GM12878 (cell line): Measurements from ENCODE around the gene PAK5. TPM values are rescaled to one million over a fixed set of nuclear protein-coding genes. Genes with fewer than 3 reads are reported as not detected.

Experiments used
- BCL11A ChIP-seq: IDR thresholded peaks from 2 replicates; pipeline ENCODE4 v1.6.1; 2011; ENCODE audit warnings: low read depth, low read length
- CBFB ChIP-seq: IDR thresholded peaks from 2 replicates; pipeline ENCODE4 v1.6.1; 2016; ENCODE audit warnings: antibody characterized with exemption, low read depth
- CHD4 ChIP-seq: fragments of 200-600 bp; sonication (generic); IDR thresholded peaks from 2 replicates; pipeline ENCODE4 v1.6.1; 2016; ENCODE audit warnings: mild to moderate bottlenecking
- ETV6 ChIP-seq, 2 experiments: fragments of 450-650 bp in 1 of 2; IDR thresholded peaks in 1 of 2; conservative IDR thresholded peaks in 1 of 2; 2 replicates each; pipeline ENCODE4 v1.6.1; 2014; ENCODE audit warnings: antibody characterized with exemption in 1 of 2, borderline replicate concordance in 1 of 2, low read depth in 1 of 2, mild to moderate bottlenecking in 1 of 2, moderate library complexity in 1 of 2
- HDAC2 ChIP-seq: fragments of 200-600 bp; sonication (generic); IDR thresholded peaks from 2 replicates; pipeline ENCODE4 v1.6.1; 2017
- JUND ChIP-seq: IDR thresholded peaks from 2 replicates; pipeline ENCODE4 v1.6.1; 2012; ENCODE audit warnings: low read depth, mild to moderate bottlenecking, low read length, improper control_type of control experiment, moderate library complexity
- RAD21 ChIP-seq: IDR thresholded peaks from 2 replicates; pipeline ENCODE4 v1.6.1; 2011; ENCODE audit warnings: mild to moderate bottlenecking, low read depth, low read length, moderate library complexity; ENCODE audit not compliant: insufficient read depth
- RUNX3 ChIP-seq: IDR thresholded peaks from 2 replicates; pipeline ENCODE4 v1.6.1; 2012; ENCODE audit warnings: low read length, inconsistent platforms
- SIN3A ChIP-seq: IDR thresholded peaks from 2 replicates; pipeline ENCODE4 v1.6.1; 2012; ENCODE audit warnings: low read depth, low read length, improper control_type of control experiment
- SMAD1 ChIP-seq: fragments of 450-650 bp; IDR thresholded peaks from 2 replicates; pipeline ENCODE4 v1.6.1; 2018; ENCODE audit warnings: mild to moderate bottlenecking, low read depth; ENCODE audit not compliant: partially characterized antibody
- SREBF2 ChIP-seq: IDR thresholded peaks from 2 replicates; pipeline ENCODE4 v1.6.1; 2012; ENCODE audit warnings: mild to moderate bottlenecking, low read length
- ZNF384 ChIP-seq: IDR thresholded peaks from 2 replicates; pipeline ENCODE4 v1.6.1; 2012; ENCODE audit warnings: low read depth, mild to moderate bottlenecking, low read length, improper control_type of control experiment, borderline replicate concordance
- ZZZ3 ChIP-seq: IDR thresholded peaks from 2 replicates; pipeline ENCODE4 v1.6.1; 2011; ENCODE audit warnings: low read depth; ENCODE audit not compliant: control insufficient read depth, insufficient read length
- polyA plus RNA-seq, 11 experiments: library from polyadenylated mRNA; depleted of rRNA in 4 of 11; unstranded in 6 of 11; stranded (reverse) in 5 of 11; fragments of >200 nt; fragmentation: Nextera tagmentation in 4 of 11; fragmentation: Illumina TruSeq in 1 of 11; extraction: Ambion mirVana in 4 of 11; extraction: Trizol in 1 of 11; gene quantifications; 1 replicate in 1 of 11; 2 replicates in 10 of 11; pipeline versions ENCODE4 v1.2.1 to v1.2.3, GENCODE V29; 2011 to 2016; ENCODE audit warnings: inconsistent platforms in 2 of 11, missing spikeins in 2 of 11, low read depth in 1 of 11
- total RNA-seq, 4 experiments: library from RNA; depleted of rRNA in 3 of 4; stranded (reverse); fragments of >200 nt in 3 of 4; fragmentation: Illumina TruSeq in 1 of 4; extraction: Trizol in 1 of 4; gene quantifications; 2 replicates each; pipeline versions ENCODE4 v1.2.1 to v1.2.3, GENCODE V29; 2013 to 2021
- TF ChIP-seq, protein P1 (sequence below): fragments of 450-650 bp; IDR thresholded peaks from 2 replicates; pipeline ENCODE4 v1.6.1; 2016; ENCODE audit warnings: mild to moderate bottlenecking, moderate library complexity, borderline replicate concordance
- TF ChIP-seq, protein P2 (sequence below): fragments of 450-650 bp; IDR thresholded peaks from 2 replicates; pipeline ENCODE4 v1.6.1; 2014; ENCODE audit warnings: mild to moderate bottlenecking
- TF ChIP-seq, protein P3 (sequence below): fragments of 450-650 bp; conservative IDR thresholded peaks from 2 replicates; pipeline ENCODE4 v1.6.1; 2017; ENCODE audit warnings: mild to moderate bottlenecking, moderate library complexity
- TF ChIP-seq, protein P4 (sequence below): fragments of 450-650 bp; IDR thresholded peaks from 2 replicates; pipeline ENCODE4 v1.6.1; 2018; ENCODE audit warnings: mild to moderate bottlenecking, low read depth, moderate library complexity; ENCODE audit not compliant: partially characterized antibody
- TF ChIP-seq, protein P5 (sequence below): IDR thresholded peaks from 2 replicates; pipeline ENCODE4 v1.6.1; 2011; ENCODE audit warnings: borderline replicate concordance, low read depth, mild to moderate bottlenecking, moderate library complexity, low read length; ENCODE audit not compliant: insufficient read depth, poor library complexity, severe bottlenecking

The PAK5 gene
- total and polyA plus RNA-seq, 10 of the 15 experiments (the other 5 are each of a cell fraction or from before 2014, with no cell fraction given) = not detected

DNA sequence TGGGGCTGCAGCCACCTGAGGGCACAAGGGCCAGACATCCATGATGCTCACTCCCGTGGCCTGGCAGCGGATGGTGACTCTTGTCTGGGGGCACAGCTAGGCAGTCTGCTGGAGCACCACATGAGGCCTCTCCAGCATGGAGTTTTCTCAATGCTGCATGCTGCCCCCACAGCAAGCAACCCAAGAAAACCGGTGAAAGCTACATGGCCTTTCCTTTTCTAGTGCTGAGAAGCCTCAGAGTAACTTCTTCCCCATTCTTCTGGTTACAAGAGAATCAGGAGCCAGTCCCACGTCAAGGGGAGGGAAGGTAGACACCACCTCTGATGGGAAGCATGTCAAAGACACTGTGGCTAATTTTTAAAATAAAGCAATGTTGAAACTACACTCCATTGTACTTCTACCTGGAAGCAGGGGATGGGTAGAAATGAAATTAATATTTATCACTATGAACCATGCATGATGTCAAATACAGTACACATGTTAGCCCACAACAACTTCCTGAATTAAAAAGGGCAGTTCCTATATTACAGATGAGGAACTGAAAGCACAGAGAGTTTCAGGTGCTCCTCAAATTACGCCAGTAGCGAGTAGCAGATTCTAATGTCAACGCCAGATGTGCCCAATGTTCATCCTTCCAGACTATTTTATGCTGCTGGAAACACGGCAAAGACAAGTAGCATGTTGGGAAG lies 223.0 kb downstream of the PAK5 start (continued):
- TF ChIP-seq, protein P1, sequence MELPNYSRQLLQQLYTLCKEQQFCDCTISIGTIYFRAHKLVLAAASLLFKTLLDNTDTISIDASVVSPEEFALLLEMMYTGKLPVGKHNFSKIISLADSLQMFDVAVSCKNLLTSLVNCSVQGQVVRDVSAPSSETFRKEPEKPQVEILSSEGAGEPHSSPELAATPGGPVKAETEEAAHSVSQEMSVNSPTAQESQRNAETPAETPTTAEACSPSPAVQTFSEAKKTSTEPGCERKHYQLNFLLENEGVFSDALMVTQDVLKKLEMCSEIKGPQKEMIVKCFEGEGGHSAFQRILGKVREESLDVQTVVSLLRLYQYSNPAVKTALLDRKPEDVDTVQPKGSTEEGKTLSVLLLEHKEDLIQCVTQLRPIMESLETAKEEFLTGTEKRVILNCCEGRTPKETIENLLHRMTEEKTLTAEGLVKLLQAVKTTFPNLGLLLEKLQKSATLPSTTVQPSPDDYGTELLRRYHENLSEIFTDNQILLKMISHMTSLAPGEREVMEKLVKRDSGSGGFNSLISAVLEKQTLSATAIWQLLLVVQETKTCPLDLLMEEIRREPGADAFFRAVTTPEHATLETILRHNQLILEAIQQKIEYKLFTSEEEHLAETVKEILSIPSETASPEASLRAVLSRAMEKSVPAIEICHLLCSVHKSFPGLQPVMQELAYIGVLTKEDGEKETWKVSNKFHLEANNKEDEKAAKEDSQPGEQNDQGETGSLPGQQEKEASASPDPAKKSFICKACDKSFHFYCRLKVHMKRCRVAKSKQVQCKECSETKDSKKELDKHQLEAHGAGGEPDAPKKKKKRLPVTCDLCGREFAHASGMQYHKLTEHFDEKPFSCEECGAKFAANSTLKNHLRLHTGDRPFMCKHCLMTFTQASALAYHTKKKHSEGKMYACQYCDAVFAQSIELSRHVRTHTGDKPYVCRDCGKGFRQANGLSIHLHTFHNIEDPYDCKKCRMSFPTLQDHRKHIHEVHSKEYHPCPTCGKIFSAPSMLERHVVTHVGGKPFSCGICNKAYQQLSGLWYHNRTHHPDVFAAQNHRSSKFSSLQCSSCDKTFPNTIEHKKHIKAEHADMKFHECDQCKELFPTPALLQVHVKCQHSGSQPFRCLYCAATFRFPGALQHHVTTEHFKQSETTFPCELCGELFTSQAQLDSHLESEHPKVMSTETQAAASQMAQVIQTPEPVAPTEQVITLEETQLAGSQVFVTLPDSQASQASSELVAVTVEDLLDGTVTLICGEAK = no peak
- TF ChIP-seq, protein P2, sequence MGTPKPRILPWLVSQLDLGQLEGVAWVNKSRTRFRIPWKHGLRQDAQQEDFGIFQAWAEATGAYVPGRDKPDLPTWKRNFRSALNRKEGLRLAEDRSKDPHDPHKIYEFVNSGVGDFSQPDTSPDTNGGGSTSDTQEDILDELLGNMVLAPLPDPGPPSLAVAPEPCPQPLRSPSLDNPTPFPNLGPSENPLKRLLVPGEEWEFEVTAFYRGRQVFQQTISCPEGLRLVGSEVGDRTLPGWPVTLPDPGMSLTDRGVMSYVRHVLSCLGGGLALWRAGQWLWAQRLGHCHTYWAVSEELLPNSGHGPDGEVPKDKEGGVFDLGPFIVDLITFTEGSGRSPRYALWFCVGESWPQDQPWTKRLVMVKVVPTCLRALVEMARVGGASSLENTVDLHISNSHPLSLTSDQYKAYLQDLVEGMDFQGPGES = no peak
- TF ChIP-seq RUNX3 = peak; percentile 80
- TF ChIP-seq SMAD1 = no peak
- no peak for TF ChIP-seq HDAC2
- TF ChIP-seq ZZZ3 = no peak
- no peak for TF ChIP-seq ZNF384
- peak; percentile 81 for TF ChIP-seq BCL11A
- 0 out of 2 replicates have a peak, but pooled peaks have one; percentile 18 for TF ChIP-seq CBFB
- TF ChIP-seq SIN3A = no peak
- peak in 1 of 2 experiments; percentile 78; a peak in 2 of 4 replicates for TF ChIP-seq ETV6 (conservative IDR thresholded peaks at IDR 0.05 in 1 of 2, IDR thresholded peaks at IDR 0.05 in 1 of 2; ENCODE audit: borderline replicate concordance in 1 of 2, low read depth in 1 of 2)
- no peak for TF ChIP-seq RAD21
- TF ChIP-seq, protein P3, sequence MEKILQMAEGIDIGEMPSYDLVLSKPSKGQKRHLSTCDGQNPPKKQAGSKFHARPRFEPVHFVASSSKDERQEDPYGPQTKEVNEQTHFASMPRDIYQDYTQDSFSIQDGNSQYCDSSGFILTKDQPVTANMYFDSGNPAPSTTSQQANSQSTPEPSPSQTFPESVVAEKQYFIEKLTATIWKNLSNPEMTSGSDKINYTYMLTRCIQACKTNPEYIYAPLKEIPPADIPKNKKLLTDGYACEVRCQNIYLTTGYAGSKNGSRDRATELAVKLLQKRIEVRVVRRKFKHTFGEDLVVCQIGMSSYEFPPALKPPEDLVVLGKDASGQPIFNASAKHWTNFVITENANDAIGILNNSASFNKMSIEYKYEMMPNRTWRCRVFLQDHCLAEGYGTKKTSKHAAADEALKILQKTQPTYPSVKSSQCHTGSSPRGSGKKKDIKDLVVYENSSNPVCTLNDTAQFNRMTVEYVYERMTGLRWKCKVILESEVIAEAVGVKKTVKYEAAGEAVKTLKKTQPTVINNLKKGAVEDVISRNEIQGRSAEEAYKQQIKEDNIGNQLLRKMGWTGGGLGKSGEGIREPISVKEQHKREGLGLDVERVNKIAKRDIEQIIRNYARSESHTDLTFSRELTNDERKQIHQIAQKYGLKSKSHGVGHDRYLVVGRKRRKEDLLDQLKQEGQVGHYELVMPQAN = no peak
- TF ChIP-seq, protein P4, sequence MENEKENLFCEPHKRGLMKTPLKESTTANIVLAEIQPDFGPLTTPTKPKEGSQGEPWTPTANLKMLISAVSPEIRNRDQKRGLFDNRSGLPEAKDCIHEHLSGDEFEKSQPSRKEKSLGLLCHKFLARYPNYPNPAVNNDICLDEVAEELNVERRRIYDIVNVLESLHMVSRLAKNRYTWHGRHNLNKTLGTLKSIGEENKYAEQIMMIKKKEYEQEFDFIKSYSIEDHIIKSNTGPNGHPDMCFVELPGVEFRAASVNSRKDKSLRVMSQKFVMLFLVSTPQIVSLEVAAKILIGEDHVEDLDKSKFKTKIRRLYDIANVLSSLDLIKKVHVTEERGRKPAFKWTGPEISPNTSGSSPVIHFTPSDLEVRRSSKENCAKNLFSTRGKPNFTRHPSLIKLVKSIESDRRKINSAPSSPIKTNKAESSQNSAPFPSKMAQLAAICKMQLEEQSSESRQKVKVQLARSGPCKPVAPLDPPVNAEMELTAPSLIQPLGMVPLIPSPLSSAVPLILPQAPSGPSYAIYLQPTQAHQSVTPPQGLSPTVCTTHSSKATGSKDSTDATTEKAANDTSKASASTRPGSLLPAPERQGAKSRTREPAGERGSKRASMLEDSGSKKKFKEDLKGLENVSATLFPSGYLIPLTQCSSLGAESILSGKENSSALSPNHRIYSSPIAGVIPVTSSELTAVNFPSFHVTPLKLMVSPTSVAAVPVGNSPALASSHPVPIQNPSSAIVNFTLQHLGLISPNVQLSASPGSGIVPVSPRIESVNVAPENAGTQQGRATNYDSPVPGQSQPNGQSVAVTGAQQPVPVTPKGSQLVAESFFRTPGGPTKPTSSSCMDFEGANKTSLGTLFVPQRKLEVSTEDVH = no peak
- TF ChIP-seq, protein P5, sequence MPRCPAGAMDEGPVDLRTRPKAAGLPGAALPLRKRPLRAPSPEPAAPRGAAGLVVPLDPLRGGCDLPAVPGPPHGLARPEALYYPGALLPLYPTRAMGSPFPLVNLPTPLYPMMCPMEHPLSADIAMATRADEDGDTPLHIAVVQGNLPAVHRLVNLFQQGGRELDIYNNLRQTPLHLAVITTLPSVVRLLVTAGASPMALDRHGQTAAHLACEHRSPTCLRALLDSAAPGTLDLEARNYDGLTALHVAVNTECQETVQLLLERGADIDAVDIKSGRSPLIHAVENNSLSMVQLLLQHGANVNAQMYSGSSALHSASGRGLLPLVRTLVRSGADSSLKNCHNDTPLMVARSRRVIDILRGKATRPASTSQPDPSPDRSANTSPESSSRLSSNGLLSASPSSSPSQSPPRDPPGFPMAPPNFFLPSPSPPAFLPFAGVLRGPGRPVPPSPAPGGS = no peak
- no peak for TF ChIP-seq CHD4
- no peak for TF ChIP-seq SREBF2
- no peak for TF ChIP-seq JUND
